K562 (cell line): ENCODE results near the gene ITPR1. TPM values are rescaled to one million over a fixed set of nuclear protein-coding genes. Genes with fewer than 3 reads are reported as not detected.

Experiments
- ELF1 ChIP-seq: fragments of 200-800 bp; sonication (Bioruptor generic); IDR thresholded peaks from 2 replicates; pipeline ENCODE4 v1.6.1; 2016; ENCODE audit warnings: missing genetic modification characterization, missing compliant biosample characterization
- ETV1 ChIP-seq: fragments of 450-650 bp; conservative IDR thresholded peaks from 2 replicates; pipeline ENCODE4 v1.6.1; 2016; ENCODE audit warnings: missing genetic modification characterization, control low read depth, low read depth, missing compliant biosample characterization
- GABPB1 ChIP-seq: sonication (generic); formaldehyde crosslinking; IDR thresholded peaks from 2 replicates; pipeline ENCODE4 v1.8.0; 2022; ENCODE audit warnings: mild to moderate bottlenecking, missing genetic modification reagents
- HNRNPUL1 ChIP-seq: fragments of 200-400 bp; formaldehyde crosslinking; IDR thresholded peaks from 2 replicates; pipeline ENCODE4 v1.6.1; 2017; ENCODE audit warnings: low read length
- KDM2B ChIP-seq: fragments of 250-450 bp; sonication (Bioruptor Pico); IDR thresholded peaks from 2 replicates; pipeline ENCODE4 v1.8.0; 2021; ENCODE audit warnings: mild to moderate bottlenecking, moderate library complexity
- MTF1 ChIP-seq: fragments of 250-450 bp; sonication (Bioruptor Pico); IDR thresholded peaks from 2 replicates; pipeline ENCODE4 v1.9.0; 2021; ENCODE audit warnings: moderate library complexity, mild to moderate bottlenecking, inconsistent platforms, borderline replicate concordance
- NEUROD1 ChIP-seq: fragments of 150-350 bp; IDR thresholded peaks from 2 replicates; pipeline ENCODE4 v1.6.1; 2014; ENCODE audit warnings: borderline replicate concordance, low read length, low read depth; ENCODE audit not compliant: partially characterized antibody
- NFRKB ChIP-seq: fragments of 450-650 bp; IDR thresholded peaks from 2 replicates; pipeline ENCODE4 v1.6.1; 2016; ENCODE audit warnings: low read depth
- POU5F1 ChIP-seq: fragments of 150-350 bp; IDR thresholded peaks from 2 replicates; pipeline ENCODE4 v1.6.1; 2014; ENCODE audit warnings: borderline replicate concordance, low read length, low read depth, mild to moderate bottlenecking; ENCODE audit not compliant: partially characterized antibody
- SMARCE1 ChIP-seq: fragments of 450-650 bp; IDR thresholded peaks from 2 replicates; pipeline ENCODE4 v1.7.1; 2016; ENCODE audit warnings: mild to moderate bottlenecking
- SP2 ChIP-seq: IDR thresholded peaks from 2 replicates; pipeline ENCODE4 v1.6.1; 2011; ENCODE audit warnings: mild to moderate bottlenecking, low read depth, low read length, moderate library complexity; ENCODE audit not compliant: poor library complexity, severe bottlenecking; ENCODE audit errors: extremely low read depth
- STAT5A ChIP-seq: IDR thresholded peaks from 2 replicates; pipeline ENCODE4 v1.6.1; 2012; ENCODE audit warnings: low read length, inconsistent platforms, borderline replicate concordance
- TAF7 ChIP-seq: fragments of 450-650 bp; IDR thresholded peaks from 2 replicates; pipeline ENCODE4 v1.6.1; 2016; ENCODE audit warnings: missing genetic modification characterization, missing compliant biosample characterization
- TRIM28 ChIP-seq: fragments of 450-650 bp; IDR thresholded peaks from 2 replicates; pipeline ENCODE4 v1.6.1; 2017
- ZNF133 ChIP-seq: fragments of 250-450 bp; sonication (Bioruptor Pico); IDR thresholded peaks from 2 replicates; pipeline ENCODE4 v1.4.0; 2020; ENCODE audit warnings: mild to moderate bottlenecking
- ZSCAN29 ChIP-seq: fragments of 450-650 bp; IDR thresholded peaks from 2 replicates; pipeline ENCODE4 v1.6.1; 2017
- polyA plus RNA-seq, 8 experiments: library from polyadenylated mRNA; depleted of rRNA in 4 of 8; stranded (reverse) in 5 of 8; unstranded in 3 of 8; fragments of >200 nt; fragmentation: Nextera tagmentation in 2 of 8; fragmentation: Illumina TruSeq in 1 of 8; extraction: Ambion mirVana in 2 of 8; extraction: Trizol in 1 of 8; gene quantifications; 2 replicates each; pipeline versions ENCODE4 v1.2.1 to v1.2.3, GENCODE V29; 2011 to 2014; ENCODE audit warnings: inconsistent platforms in 1 of 8, missing spikeins in 1 of 8
- total RNA-seq, 7 experiments: library from RNA; depleted of rRNA in 6 of 7; stranded (reverse); fragments of >200 nt in 6 of 7; fragmentation: Illumina TruSeq in 2 of 7; extraction: Trizol in 2 of 7; gene quantifications; 2 replicates each; pipeline versions ENCODE4 v1.2.1 to v1.2.3, GENCODE V29; 2011 to 2021; ENCODE audit warnings: low replicate concordance in 1 of 7
- TF ChIP-seq, protein P1 (sequence below): fragments of 250-450 bp; sonication (Bioruptor Pico); IDR thresholded peaks from 2 replicates; pipeline ENCODE4 v1.5.0; 2020; ENCODE audit warnings: mild to moderate bottlenecking, borderline replicate concordance
- TF ChIP-seq, protein P2 (sequence below): fragments of 450-650 bp; IDR thresholded peaks from 2 replicates; pipeline ENCODE4 v1.6.1; 2016; ENCODE audit warnings: borderline replicate concordance
- TF ChIP-seq, protein P3 (sequence below): fragments of 200-800 bp; sonication (Bioruptor generic); IDR thresholded peaks from 2 replicates; pipeline ENCODE4 v1.6.1; 2017; ENCODE audit warnings: missing genetic modification characterization, missing compliant biosample characterization
- TF ChIP-seq, protein P4 (sequence below): fragments of 250-450 bp; sonication (Bioruptor Pico); IDR thresholded peaks from 2 replicates; pipeline ENCODE4 v1.4.0; 2020; ENCODE audit warnings: mild to moderate bottlenecking, moderate library complexity, borderline replicate concordance

Gene ITPR1
- total and polyA plus RNA-seq, 9 of the 15 experiments (the other 6 are each of a cell fraction or from before 2014, with no cell fraction given), result 22.4 to 40.0 (median 27.4) TPM

DNA sequence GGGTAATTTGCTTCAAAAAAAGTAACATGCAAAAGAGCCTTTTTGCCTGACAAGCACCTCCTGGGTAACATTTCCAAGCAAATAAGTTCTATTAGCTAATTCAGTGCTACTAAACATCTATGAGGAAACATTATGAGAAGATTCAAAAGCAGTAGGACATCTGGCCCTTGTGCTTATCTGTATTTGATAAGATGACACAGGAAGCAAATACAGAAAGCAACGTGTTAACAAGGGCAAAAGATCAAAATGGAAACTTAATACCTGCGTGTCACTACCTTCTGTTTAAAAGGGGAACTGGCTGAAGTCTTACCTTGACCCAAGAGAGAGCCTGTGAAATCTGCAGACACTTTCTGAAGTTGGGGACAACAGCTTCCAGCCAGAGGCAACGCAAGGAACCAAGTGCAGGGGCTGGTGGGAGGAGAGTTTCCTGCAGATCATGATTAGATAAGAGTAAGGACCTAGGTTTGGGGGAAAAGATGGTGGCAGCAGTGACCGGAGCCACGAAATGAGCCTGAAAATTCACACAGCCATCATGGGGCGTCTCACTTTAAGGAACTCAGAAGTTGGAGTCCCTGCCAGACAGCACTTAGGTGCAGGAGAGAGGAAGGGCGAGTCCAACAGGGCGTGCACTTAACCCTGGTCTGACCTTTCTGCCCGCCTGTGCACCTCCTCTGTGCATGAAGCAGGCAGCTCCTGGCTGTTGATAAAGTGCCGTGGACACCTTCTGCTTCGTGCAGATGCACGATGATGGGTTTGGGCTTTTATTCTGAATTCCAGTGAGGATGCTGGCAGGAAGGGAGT lies 332.5 kb downstream of the ITPR1 start (continued):
- TF ChIP-seq NFRKB, result 0 out of 2 replicates have a peak, but pooled peaks have one; percentile 44
- TF ChIP-seq, protein P1, sequence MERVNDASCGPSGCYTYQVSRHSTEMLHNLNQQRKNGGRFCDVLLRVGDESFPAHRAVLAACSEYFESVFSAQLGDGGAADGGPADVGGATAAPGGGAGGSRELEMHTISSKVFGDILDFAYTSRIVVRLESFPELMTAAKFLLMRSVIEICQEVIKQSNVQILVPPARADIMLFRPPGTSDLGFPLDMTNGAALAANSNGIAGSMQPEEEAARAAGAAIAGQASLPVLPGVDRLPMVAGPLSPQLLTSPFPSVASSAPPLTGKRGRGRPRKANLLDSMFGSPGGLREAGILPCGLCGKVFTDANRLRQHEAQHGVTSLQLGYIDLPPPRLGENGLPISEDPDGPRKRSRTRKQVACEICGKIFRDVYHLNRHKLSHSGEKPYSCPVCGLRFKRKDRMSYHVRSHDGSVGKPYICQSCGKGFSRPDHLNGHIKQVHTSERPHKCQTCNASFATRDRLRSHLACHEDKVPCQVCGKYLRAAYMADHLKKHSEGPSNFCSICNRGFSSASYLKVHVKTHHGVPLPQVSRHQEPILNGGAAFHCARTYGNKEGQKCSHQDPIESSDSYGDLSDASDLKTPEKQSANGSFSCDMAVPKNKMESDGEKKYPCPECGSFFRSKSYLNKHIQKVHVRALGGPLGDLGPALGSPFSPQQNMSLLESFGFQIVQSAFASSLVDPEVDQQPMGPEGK (CRISPR knock-in tag), result no peak
- no peak for TF ChIP-seq ZSCAN29
- no peak for TF ChIP-seq HNRNPUL1
- TF ChIP-seq TRIM28, result 0 out of 2 replicates have a peak, but pooled peaks have one; percentile 16
- TF ChIP-seq TAF7 (tag), result no peak
- TF ChIP-seq, protein P2, sequence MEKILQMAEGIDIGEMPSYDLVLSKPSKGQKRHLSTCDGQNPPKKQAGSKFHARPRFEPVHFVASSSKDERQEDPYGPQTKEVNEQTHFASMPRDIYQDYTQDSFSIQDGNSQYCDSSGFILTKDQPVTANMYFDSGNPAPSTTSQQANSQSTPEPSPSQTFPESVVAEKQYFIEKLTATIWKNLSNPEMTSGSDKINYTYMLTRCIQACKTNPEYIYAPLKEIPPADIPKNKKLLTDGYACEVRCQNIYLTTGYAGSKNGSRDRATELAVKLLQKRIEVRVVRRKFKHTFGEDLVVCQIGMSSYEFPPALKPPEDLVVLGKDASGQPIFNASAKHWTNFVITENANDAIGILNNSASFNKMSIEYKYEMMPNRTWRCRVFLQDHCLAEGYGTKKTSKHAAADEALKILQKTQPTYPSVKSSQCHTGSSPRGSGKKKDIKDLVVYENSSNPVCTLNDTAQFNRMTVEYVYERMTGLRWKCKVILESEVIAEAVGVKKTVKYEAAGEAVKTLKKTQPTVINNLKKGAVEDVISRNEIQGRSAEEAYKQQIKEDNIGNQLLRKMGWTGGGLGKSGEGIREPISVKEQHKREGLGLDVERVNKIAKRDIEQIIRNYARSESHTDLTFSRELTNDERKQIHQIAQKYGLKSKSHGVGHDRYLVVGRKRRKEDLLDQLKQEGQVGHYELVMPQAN, result no peak
- no peak for TF ChIP-seq ZNF133 (CRISPR knock-in tag)
- no peak for TF ChIP-seq SP2
- TF ChIP-seq, protein P3, sequence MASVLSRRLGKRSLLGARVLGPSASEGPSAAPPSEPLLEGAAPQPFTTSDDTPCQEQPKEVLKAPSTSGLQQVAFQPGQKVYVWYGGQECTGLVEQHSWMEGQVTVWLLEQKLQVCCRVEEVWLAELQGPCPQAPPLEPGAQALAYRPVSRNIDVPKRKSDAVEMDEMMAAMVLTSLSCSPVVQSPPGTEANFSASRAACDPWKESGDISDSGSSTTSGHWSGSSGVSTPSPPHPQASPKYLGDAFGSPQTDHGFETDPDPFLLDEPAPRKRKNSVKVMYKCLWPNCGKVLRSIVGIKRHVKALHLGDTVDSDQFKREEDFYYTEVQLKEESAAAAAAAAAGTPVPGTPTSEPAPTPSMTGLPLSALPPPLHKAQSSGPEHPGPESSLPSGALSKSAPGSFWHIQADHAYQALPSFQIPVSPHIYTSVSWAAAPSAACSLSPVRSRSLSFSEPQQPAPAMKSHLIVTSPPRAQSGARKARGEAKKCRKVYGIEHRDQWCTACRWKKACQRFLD (CRISPR knock-in tag), result no peak
- TF ChIP-seq POU5F1, result no peak
- no peak for TF ChIP-seq MTF1 (CRISPR knock-in tag)
- TF ChIP-seq ETV1 (tag), result peak; percentile 50; the same call in 1 of the 2 replicates
- TF ChIP-seq ELF1, result peak; percentile 61; the same call in 1 of the 2 replicates
- TF ChIP-seq, protein P4, sequence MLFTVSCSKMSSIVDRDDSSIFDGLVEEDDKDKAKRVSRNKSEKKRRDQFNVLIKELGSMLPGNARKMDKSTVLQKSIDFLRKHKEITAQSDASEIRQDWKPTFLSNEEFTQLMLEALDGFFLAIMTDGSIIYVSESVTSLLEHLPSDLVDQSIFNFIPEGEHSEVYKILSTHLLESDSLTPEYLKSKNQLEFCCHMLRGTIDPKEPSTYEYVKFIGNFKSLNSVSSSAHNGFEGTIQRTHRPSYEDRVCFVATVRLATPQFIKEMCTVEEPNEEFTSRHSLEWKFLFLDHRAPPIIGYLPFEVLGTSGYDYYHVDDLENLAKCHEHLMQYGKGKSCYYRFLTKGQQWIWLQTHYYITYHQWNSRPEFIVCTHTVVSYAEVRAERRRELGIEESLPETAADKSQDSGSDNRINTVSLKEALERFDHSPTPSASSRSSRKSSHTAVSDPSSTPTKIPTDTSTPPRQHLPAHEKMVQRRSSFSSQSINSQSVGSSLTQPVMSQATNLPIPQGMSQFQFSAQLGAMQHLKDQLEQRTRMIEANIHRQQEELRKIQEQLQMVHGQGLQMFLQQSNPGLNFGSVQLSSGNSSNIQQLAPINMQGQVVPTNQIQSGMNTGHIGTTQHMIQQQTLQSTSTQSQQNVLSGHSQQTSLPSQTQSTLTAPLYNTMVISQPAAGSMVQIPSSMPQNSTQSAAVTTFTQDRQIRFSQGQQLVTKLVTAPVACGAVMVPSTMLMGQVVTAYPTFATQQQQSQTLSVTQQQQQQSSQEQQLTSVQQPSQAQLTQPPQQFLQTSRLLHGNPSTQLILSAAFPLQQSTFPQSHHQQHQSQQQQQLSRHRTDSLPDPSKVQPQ (CRISPR knock-in tag), result 0 out of 2 replicates have a peak, but pooled peaks have one; percentile 26
- TF ChIP-seq KDM2B (CRISPR knock-in tag), result no peak
- TF ChIP-seq NEUROD1, result peak; percentile 76
- TF ChIP-seq GABPB1, result peak; percentile 25; the same call in 1 of the 2 replicates
- peak; percentile 92 for TF ChIP-seq SMARCE1
- peak; percentile 60 for TF ChIP-seq STAT5A
